K562 (cell line): ENCODE results near the gene SMIM41. TPM values are rescaled to one million over a fixed set of nuclear protein-coding genes. Genes with fewer than 3 reads are reported as not detected.

Experiments used
- ATAC-seq: fragments of 200-7000 bp; cut with Tn5 transposase; 3 replicates; pipeline ENCODE4 v1.9.1; 2020; ENCODE audit warnings: moderate library complexity
- BruUV-seq: library from RNA; stranded (reverse); fragments of 400-500 nt; replicated peaks from 2 replicates; lab custom pipeline; 2021; lab: Mats Ljungman, UMichigan
- CTCF ChIA-PET: fragments of 300-600 bp; formaldehyde crosslinking; extraction: SDS; loops from one replicate; lab custom pipeline; 2021; ENCODE audit warnings: low intra/inter-chr PET ratio; lab: Yijun Ruan, JAX
- POLR2A ChIA-PET: fragments of 300-600, 350-650 bp; sonication (Branson Sonifier 250); formaldehyde crosslinking; extraction: SDS; loops from one replicate; lab custom pipeline; 2021; ENCODE audit warnings: antibody characterized with exemption, inconsistent platforms; lab: Yijun Ruan, JAX
- DNase-seq, 4 experiments: peaks; one replicate each; pipeline versions ENCODE4 v3.0.0 to v3.0.0-alpha.2; 2011 to 2018; ENCODE audit warnings: low spot score in 3 of 4, mixed read lengths in 3 of 4; ENCODE audit errors: extremely low read depth in 1 of 4
- FAIRE-seq: peaks from 2 replicates; lab custom pipeline; 2011; peaks lifted over from hg19 to GRCh38; lab: Jason Lieb, UNC
- H2AFZ ChIP-seq: 2 replicates; pipeline ENCODE4 v1.6.0; 2011; ENCODE audit warnings: low read depth, low read length, control low read depth, inconsistent platforms
- H3K27ac ChIP-seq: fragments of 200-600 bp; 3 replicates; pipeline ENCODE4 v1.8.0; 2011; ENCODE audit warnings: low read depth, mild to moderate bottlenecking, control low read depth, inconsistent platforms, low read length, moderate library complexity, mixed read lengths; ENCODE audit errors: extremely low read depth
- H3K27me3 ChIP-seq, 2 experiments: fragments of 300-600 bp in 1 of 2; 2 replicates in 1 of 2; 3 replicates in 1 of 2; pipeline versions ENCODE4 v1.6.0 to v1.8.0; 2011; ENCODE audit warnings: inconsistent platforms in 2 of 2, low read length in 2 of 2, mild to moderate bottlenecking in 1 of 2, mixed read lengths in 1 of 2, moderate library complexity in 1 of 2; ENCODE audit not compliant: control insufficient read depth in 2 of 2, insufficient read depth in 2 of 2
- H3K36me3 ChIP-seq: fragments of 300-600 bp; 3 replicates; pipeline ENCODE4 v1.8.0; 2011; ENCODE audit warnings: mild to moderate bottlenecking, low read length, inconsistent platforms; ENCODE audit not compliant: control insufficient read depth, insufficient read depth
- H3K4me1 ChIP-seq, 2 experiments: fragments of 200-600 bp in 1 of 2; replicated peaks in 1 of 2; 2 replicates in 1 of 2; 3 replicates in 1 of 2; pipeline versions ENCODE4 v1.5.1 to v1.8.0; 2011; ENCODE audit warnings: inconsistent platforms in 2 of 2, low read length in 2 of 2, mild to moderate bottlenecking in 1 of 2, mixed read lengths in 1 of 2, moderate library complexity in 1 of 2; ENCODE audit not compliant: control insufficient read depth in 2 of 2, insufficient read depth in 2 of 2
- H3K4me2 ChIP-seq: 2 replicates; pipeline ENCODE4 v1.6.1; 2011; ENCODE audit warnings: low read length, control low read depth, inconsistent platforms, mixed read lengths; ENCODE audit not compliant: insufficient read depth
- H3K4me3 ChIP-seq: fragments of 200-600 bp; sonication (generic), shearing (Covaris generic); 2 replicates; pipeline ENCODE4 v1.5.1; 2016; ENCODE audit warnings: control low read depth, inconsistent platforms
- H3K79me2 ChIP-seq: fragments of 200-600 bp; 3 replicates; pipeline ENCODE4 v1.8.0; 2011; ENCODE audit warnings: low read length, inconsistent platforms; ENCODE audit not compliant: control insufficient read depth, insufficient read depth
- H3K9ac ChIP-seq, 2 experiments: 2 replicates each; pipeline versions ENCODE4 v1.6.0 to v1.6.1; 2011; ENCODE audit warnings: low read depth in 2 of 2, low read length in 2 of 2, control low read depth in 1 of 2, inconsistent platforms in 1 of 2, mild to moderate bottlenecking in 1 of 2, mixed read lengths in 1 of 2; ENCODE audit not compliant: insufficient read depth in 1 of 2
- H3K9me1 ChIP-seq: one replicate; pipeline ENCODE4 v1.6.0; 2011; ENCODE audit warnings: inconsistent platforms, mild to moderate bottlenecking, low read length, moderate library complexity; ENCODE audit not compliant: control insufficient read depth, insufficient read depth
- H3K9me3 ChIP-seq: replicated peaks from 2 replicates; pipeline ENCODE4 v1.5.1; 2011; ENCODE audit warnings: low read depth, low read length, inconsistent platforms; ENCODE audit not compliant: control insufficient read depth, insufficient read depth
- H4K20me1 ChIP-seq: replicated peaks from 2 replicates; pipeline ENCODE4 v1.6.1; 2011; ENCODE audit warnings: low read length, inconsistent platforms, mixed read lengths; ENCODE audit not compliant: control insufficient read depth, insufficient read depth
- MYNN ChIP-seq, 2 experiments: sonication (generic); formaldehyde crosslinking in 1 of 2; IDR thresholded peaks; 2 replicates each; pipeline versions ENCODE4 v1.5.0 to v1.6.1; 2016 to 2020; ENCODE audit warnings: antibody characterized with exemption in 1 of 2, missing genetic modification reagents in 1 of 2
- RBM17 ChIP-seq: fragments of 200-400 bp; formaldehyde crosslinking; IDR thresholded peaks from 2 replicates; pipeline ENCODE4 v1.6.1; 2017; ENCODE audit warnings: low read depth, mild to moderate bottlenecking, low read length, borderline replicate concordance
- RBM34 ChIP-seq: fragments of 200-400 bp; formaldehyde crosslinking; IDR thresholded peaks from 2 replicates; pipeline ENCODE4 v1.6.1; 2018; ENCODE audit warnings: low read length, borderline replicate concordance; ENCODE audit not compliant: insufficient read depth
- ZNF224 ChIP-seq: sonication (generic); formaldehyde crosslinking; IDR thresholded peaks from 2 replicates; pipeline ENCODE4 v1.8.0; 2022; ENCODE audit warnings: mild to moderate bottlenecking, missing genetic modification reagents
- WGBS: fragments of 100-300 bp; shearing (Covaris generic); methylation state at CpG from one replicate; pipeline ENCODE4 v1.1.6; 2016; ENCODE audit warnings: low coverage, mixed read lengths; ENCODE audit not compliant: insufficient coverage; ENCODE audit errors: missing lambda C conversion rate; 5-methylcytosine and 5-hydroxymethylcytosine counted together
- in situ Hi-C: fragments of 300-500 bp; cut with MboI; formaldehyde crosslinking; loops from 4 replicates; pipeline ENCODE4 v1.15.0; 2018; ENCODE audit warnings: inconsistent platforms, mixed read lengths
- intact Hi-C: fragments of 100-400 bp; cut with micrococcal nuclease; formaldehyde crosslinking; loops from 2 replicates; pipeline ENCODE4 v1.14.2; 2022
- polyA plus RNA-seq, 8 experiments: library from polyadenylated mRNA; depleted of rRNA in 4 of 8; stranded (reverse) in 5 of 8; unstranded in 3 of 8; fragments of >200 nt; fragmentation: Nextera tagmentation in 2 of 8; fragmentation: Illumina TruSeq in 1 of 8; extraction: Ambion mirVana in 2 of 8; extraction: Trizol in 1 of 8; gene quantifications; 2 replicates each; pipeline versions ENCODE4 v1.2.1 to v1.2.3, GENCODE V29; 2011 to 2014; ENCODE audit warnings: inconsistent platforms in 1 of 8, missing spikeins in 1 of 8
- total RNA-seq, 7 experiments: library from RNA; depleted of rRNA in 6 of 7; stranded (reverse); fragments of >200 nt in 6 of 7; fragmentation: Illumina TruSeq in 2 of 7; extraction: Trizol in 2 of 7; gene quantifications; 2 replicates each; pipeline versions ENCODE4 v1.2.1 to v1.2.3, GENCODE V29; 2011 to 2021; ENCODE audit warnings: low replicate concordance in 1 of 7
- TF ChIP-seq, protein P1 (sequence below): fragments of 450-650 bp; IDR thresholded peaks from 2 replicates; pipeline ENCODE4 v1.6.1; 2018; ENCODE audit warnings: mild to moderate bottlenecking, low read depth; ENCODE audit not compliant: partially characterized antibody
- TF ChIP-seq, protein P2 (sequence below): IDR thresholded peaks from 2 replicates; pipeline ENCODE4 v1.6.1; 2011; ENCODE audit warnings: borderline replicate concordance, low read depth, mild to moderate bottlenecking, moderate library complexity, low read length; ENCODE audit not compliant: insufficient read depth, poor library complexity, severe bottlenecking
- TF ChIP-seq, protein P3 (sequence below): fragments of 250-450 bp; sonication (Bioruptor Pico); IDR thresholded peaks from 2 replicates; pipeline ENCODE4 v1.4.0; 2020; ENCODE audit warnings: mild to moderate bottlenecking, moderate library complexity

SMIM41 gene
- total and polyA plus RNA-seq, 9 of the 15 experiments (the other 6 are each of a cell fraction or from before 2014, with no cell fraction given) = not detected

DNA sequence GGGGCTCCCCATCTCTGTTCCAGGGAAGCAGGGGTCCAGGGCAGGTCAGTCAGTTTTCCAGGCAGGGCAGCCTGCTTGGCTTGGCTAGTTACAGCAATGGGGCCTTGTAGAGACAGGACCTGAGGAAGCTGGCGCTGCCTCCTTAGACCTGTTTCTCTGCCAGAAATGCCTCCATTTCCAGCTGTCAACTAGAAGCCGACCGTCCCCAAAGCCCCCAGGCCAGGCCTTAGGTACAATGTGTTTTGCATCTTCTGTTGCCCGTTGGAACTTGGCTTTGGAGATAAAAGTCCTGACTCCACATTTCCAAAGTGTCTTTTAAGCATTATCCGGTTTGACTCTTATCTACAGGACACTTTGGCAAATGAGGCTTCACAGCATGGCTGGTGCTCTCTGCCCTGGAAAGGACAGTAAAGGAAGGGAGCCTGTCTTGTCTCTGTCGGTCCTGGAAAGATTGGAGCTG is 69.7 kb downstream of the SMIM41 start:
- Histone ChIP-seq H3K9me3 (no peaks in the 10 kb centered on the region), H3K27me3 (no peaks in the 10 kb centered on the region; a peak in 1 of 5 replicates), H3K79me2 (no peaks in the 10 kb centered on the region), H3K4me1 (peaks cover 8 to 39% of the 10 kb centered on the region in 2 experiments; a peak in 4 of 5 replicates), H3K27ac (no peak overlapping the region), H3K4me2 (no peak overlapping the region), H3K36me3 (no peaks in the 10 kb centered on the region), H2AFZ (no peak overlapping the region), H4K20me1 (no peaks in the 10 kb centered on the region), H3K4me3 (no peak overlapping the region), H3K9ac (no peak overlapping the region), H3K9me1 (no peaks in the 10 kb centered on the region)
- no peak for DNase-seq
- intact Hi-C loops (no loop called here), in situ Hi-C loops (no loop called here)
- BruUV-seq = no TSS peak
- ChIA-PET POLR2A (interaction anchor here (0.6 to 1.1 kb wide), 3 partner anchors 418 to 756 kb away, joined by 3 read pairs; partner anchors contain the start of gene KRT8), CTCF (no interaction called here)
- FAIRE-seq = no peak
- TF ChIP-seq MYNN (IDR thresholded peaks at IDR 0.05) (peak; percentile 94), MYNN (CRISPR knock-in tag; IDR thresholded peaks at IDR 0.05) (peak; percentile 65; the same call in 1 of the 2 replicates), RBM17 (no peak)
- no peak for ATAC-seq
- WGBS = 30% methylated on average over 6 of the region's 6 CpGs

DNA sequence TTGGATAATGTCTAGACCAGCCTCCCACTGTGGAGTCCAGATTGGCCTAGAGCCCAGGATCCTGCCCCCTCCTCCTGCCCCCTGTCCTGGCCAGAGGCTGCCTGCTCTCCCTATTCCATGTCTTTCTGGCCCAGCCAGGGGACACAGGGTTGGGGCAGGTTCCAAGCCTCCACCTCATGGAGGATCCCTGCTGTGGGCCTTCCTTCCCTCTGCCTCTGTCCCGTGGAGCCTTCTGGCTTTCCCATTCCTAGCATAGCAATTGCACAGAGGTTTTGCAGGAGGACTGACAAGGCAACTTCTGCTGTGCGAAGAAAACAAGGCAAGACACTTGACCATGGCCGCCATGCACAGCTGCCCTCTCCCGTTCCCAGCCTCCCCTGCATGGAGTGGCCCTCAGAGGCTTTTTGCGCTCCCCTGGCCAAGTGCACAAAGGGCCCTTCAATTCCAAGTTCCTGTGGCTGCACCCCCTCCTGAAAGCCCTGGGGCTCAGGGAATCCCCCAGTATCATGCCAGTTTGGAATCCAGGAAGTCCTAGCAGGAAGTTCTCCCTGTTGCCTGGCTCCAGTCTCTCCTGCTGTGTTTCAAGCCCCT is 70.2 kb downstream of the SMIM41 start:
- POLR2A ChIA-PET = interaction anchor here (0.6 to 1.1 kb wide), 2 partner anchors 620 to 755 kb away, joined by 3 read pairs; partner anchors contain the start of gene KRT8
- DNase-seq (no peak), ATAC-seq (no peak), FAIRE-seq (no peak)
- intact Hi-C loops = loop anchor here (10.0 kb wide), 2 partner anchors 215 to 435 kb away; partner anchors contain the start of gene KRT85
- Histone ChIP-seq H3K27me3 (no peaks in the 10 kb centered on the region; a peak in 1 of 5 replicates), H3K9ac (no peak overlapping the region), H3K27ac (no peak overlapping the region), H3K9me1 (no peaks in the 10 kb centered on the region), H3K4me1 (peaks cover 8 to 35% of the 10 kb centered on the region in 2 experiments; a peak in 4 of 5 replicates), H2AFZ (no peak overlapping the region), H3K9me3 (no peaks in the 10 kb centered on the region), H3K4me3 (no peak overlapping the region), H4K20me1 (no peaks in the 10 kb centered on the region), H3K79me2 (no peaks in the 10 kb centered on the region), H3K36me3 (no peaks in the 10 kb centered on the region), H3K4me2 (no peak overlapping the region)
- CTCF ChIA-PET = interaction anchor here (1.4 kb wide), 1 partner anchor 730 kb away, joined by 3 read pairs; no protein-coding TSS in a partner anchor
- WGBS = 59% methylated on average over 5 of the region's 5 CpGs
- in situ Hi-C loops = no loop called here
- no TSS peak for BruUV-seq
- no peak for TF ChIP-seq ZNF224 (CRISPR knock-in tag)
- no peak for TF ChIP-seq RBM34
- TF ChIP-seq, protein P1, sequence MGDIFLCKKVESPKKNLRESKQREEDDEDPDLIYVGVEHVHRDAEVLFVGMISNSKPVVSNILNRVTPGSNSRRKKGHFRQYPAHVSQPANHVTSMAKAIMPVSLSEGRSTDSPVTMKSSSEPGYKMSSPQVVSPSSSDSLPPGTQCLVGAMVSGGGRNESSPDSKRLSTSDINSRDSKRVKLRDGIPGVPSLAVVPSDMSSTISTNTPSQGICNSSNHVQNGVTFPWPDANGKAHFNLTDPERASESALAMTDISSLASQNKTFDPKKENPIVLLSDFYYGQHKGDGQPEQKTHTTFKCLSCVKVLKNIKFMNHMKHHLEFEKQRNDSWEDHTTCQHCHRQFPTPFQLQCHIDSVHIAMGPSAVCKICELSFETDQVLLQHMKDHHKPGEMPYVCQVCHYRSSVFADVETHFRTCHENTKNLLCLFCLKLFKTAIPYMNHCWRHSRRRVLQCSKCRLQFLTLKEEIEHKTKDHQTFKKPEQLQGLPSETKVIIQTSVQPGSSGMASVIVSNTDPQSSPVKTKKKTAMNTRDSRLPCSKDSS = no peak
- TF ChIP-seq, protein P2, sequence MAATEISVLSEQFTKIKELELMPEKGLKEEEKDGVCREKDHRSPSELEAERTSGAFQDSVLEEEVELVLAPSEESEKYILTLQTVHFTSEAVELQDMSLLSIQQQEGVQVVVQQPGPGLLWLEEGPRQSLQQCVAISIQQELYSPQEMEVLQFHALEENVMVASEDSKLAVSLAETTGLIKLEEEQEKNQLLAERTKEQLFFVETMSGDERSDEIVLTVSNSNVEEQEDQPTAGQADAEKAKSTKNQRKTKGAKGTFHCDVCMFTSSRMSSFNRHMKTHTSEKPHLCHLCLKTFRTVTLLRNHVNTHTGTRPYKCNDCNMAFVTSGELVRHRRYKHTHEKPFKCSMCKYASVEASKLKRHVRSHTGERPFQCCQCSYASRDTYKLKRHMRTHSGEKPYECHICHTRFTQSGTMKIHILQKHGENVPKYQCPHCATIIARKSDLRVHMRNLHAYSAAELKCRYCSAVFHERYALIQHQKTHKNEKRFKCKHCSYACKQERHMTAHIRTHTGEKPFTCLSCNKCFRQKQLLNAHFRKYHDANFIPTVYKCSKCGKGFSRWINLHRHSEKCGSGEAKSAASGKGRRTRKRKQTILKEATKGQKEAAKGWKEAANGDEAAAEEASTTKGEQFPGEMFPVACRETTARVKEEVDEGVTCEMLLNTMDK = no peak
- TF ChIP-seq, protein P3, sequence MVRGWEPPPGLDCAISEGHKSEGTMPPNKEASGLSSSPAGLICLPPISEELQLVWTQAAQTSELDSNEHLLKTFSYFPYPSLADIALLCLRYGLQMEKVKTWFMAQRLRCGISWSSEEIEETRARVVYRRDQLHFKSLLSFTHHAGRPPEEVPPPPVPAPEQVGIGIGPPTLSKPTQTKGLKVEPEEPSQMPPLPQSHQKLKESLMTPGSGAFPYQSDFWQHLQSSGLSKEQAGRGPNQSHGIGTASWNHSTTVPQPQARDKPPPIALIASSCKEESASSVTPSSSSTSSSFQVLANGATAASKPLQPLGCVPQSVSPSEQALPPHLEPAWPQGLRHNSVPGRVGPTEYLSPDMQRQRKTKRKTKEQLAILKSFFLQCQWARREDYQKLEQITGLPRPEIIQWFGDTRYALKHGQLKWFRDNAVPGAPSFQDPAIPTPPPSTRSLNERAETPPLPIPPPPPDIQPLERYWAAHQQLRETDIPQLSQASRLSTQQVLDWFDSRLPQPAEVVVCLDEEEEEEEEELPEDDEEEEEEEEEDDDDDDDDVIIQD (CRISPR knock-in tag) = no peak
